AG09309 (cell line): ENCODE results near the gene SLC25A36.

ENCODE experiments used
- DNase-seq: peaks from one replicate; pipeline ENCODE4 v3.0.0-alpha.2; 2010; ENCODE audit warnings: low read depth
- H3K4me3 ChIP-seq: 2 replicates; pipeline ENCODE4 v1.5.1; 2011; ENCODE audit warnings: mild to moderate bottlenecking, low read depth, low read length, moderate library complexity; ENCODE audit not compliant: control insufficient read depth
- CTCF ChIP-seq: IDR thresholded peaks from 2 replicates; pipeline ENCODE4 v1.5.1; 2011; ENCODE audit warnings: mild to moderate bottlenecking, low read depth, low read length, inconsistent platforms; ENCODE audit not compliant: insufficient read depth, control insufficient read depth; ENCODE audit errors: missing control alignments

Gene SLC25A36

GRCh38 chr3:140916603-140917002 is 25.0 kb upstream of the SLC25A36 start:
- no peak overlapping the region for H3K4me3 ChIP-seq
- TF ChIP-seq CTCF, result no peak
- DNase-seq, result no peak

- no peak for DNase-seq
- no peak for TF ChIP-seq CTCF
These were observed 23.9 kb upstream of the SLC25A36 start for GRCh38 chr3:140917772-140918171.

GRCh38 chr3:140920029-140920428 is 21.6 kb upstream of the SLC25A36 start:
- no peak for DNase-seq
- no peak overlapping the region for H3K4me3 ChIP-seq
- TF ChIP-seq CTCF, result no peak

More at GRCh38 chr3:140917772-140918171, 23.9 kb upstream of the SLC25A36 start:
- no peak overlapping the region for H3K4me3 ChIP-seq

GRCh38 chr3:140922634-140923033 is 19.0 kb upstream of the SLC25A36 start:
- no peak overlapping the region for H3K4me3 ChIP-seq
- TF ChIP-seq CTCF, result peak; percentile 53
- no peak for DNase-seq

- no peak for TF ChIP-seq CTCF
- no peak for DNase-seq
- no peak overlapping the region for H3K4me3 ChIP-seq
These were observed 17.4 kb upstream of the SLC25A36 start for GRCh38 chr3:140924097-140924873.

- no peak for DNase-seq
- TF ChIP-seq CTCF, result no peak
- no peak overlapping the region for H3K4me3 ChIP-seq
These were observed 14.2 kb upstream of the SLC25A36 start for GRCh38 chr3:140927279-140928069.
